IPS DF 4.7 (cell line): ENCODE measurements around the gene PCDHGB5.
"Not testable (repeated sequence)": the region's sequence is repeated elsewhere in the genome, so short reads cannot be mapped to it uniquely, and the experiment has no call there.

ENCODE experiments used
- DNase-seq: peaks from one replicate; pipeline ENCODE4 v3.0.0-alpha.2; 2013; ENCODE audit warnings: low spot score; ENCODE audit errors: extremely low read depth

The PCDHGB5 gene

GRCh38 chr5:141375444-141376155 lies 22.1 kb upstream of the PCDHGB5 start:
- not testable (repeated sequence) for DNase-seq

GRCh38 chr5:141382469-141383294 lies 15.1 kb upstream of the PCDHGB5 start, which contains the start of gene PCDHGA7:
TSS of gene PCDHGA7 (plus strand) at chr5:141382742. CDS start at chr5:141382900, 158 bp downstream.
- DNase-seq: no peak

DNA sequence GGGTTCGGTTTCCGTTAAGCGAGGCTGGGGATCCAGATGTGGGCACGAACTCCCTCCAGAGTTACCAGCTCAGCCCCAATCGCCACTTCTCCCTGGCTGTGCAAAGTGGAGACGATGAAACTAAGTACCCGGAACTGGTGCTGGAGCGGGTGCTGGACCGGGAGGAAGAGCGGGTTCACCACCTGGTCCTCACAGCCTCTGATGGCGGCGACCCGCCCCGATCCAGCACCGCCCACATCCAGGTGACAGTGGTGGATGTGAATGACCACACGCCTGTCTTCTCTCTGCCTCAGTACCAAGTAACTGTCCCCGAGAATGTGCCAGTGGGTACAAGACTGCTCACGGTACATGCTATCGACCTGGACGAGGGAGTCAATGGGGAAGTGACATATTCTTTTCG lies 14.4 kb upstream of the PCDHGB5 start:
- DNase-seq: no peak

DNA sequence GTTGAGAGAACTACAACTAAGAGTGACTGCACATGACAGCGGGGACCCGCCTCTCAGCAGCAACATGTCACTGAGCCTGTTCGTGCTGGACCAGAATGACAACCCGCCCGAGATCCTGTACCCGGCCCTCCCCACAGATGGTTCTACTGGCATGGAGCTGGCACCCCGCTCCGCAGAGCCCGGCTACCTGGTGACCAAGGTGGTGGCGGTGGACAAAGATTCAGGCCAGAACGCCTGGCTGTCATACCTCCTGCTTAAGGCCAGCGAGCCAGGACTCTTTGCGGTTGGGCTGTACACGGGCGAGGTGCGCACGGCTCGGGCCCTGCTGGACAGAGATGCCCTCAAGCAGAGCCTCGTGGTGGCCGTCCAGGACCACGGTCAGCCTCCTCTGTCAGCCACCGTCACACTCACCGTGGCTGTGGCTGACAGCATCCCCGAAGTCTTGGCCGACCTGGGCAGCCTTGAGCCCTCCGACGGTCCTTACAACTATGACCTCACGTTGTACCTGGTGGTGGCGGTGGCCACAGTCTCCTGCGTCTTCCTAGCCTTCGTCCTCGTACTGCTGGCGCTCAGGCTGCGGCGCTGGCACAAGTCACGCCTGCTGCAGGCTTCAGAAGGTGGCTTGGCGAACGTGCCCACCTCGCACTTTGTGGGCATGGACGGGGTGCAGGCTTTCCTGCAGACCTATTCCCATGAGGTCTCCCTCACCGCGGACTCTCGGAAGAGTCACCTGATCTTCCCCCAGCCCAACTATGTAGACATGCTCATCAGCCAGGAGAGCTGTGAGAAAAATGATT lies 13.1 kb upstream of the PCDHGB5 start:
- DNase-seq: no peak

- DNase-seq: not testable (repeated sequence)
Observed at GRCh38 chr5:141387557-141388311, 10.0 kb upstream of the PCDHGB5 start, which contains the start of gene PCDHGB4. TSS of gene PCDHGB4 (plus strand) at chr5:141387698. CDS start at chr5:141387885, 187 bp downstream.

- no peak for DNase-seq
Observed at GRCh38 chr5:141388661-141389060, 9.1 kb upstream of the PCDHGB5 start.

GRCh38 chr5:141389153-141390042 lies 8.3 kb upstream of the PCDHGB5 start:
- no peak for DNase-seq

DNA sequence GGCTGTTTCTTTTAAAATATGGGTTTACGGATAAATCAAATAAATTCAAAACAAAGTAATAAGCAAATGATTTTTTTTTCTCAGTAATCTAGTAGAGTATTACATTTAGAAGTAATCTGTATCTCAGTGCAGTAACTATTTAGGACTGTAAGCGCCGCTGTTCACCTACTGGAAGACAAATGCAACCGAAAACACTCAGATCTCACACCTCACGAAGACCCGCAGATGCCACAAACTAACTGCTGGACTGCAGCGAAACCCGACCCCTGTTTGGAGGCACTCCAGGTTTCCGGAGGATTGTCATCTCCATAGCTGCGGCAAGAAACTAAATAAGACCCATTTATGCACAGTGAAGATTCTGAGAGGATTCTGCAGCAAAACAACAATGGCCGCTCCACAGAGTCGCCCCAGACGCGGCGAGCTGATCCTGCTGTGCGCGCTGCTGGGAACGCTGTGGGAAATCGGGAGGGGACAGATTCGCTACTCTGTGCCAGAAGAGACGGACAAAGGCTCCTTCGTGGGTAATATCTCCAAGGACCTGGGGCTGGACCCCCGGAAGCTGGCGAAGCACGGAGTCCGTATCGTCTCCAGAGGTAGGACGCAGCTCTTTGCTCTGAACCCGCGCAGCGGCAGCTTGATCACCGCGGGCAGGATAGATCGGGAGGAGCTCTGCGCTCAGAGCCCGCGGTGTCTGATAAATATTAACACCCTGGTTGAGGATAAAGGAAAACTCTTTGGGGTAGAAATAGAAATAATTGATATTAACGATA lies 5.1 kb upstream of the PCDHGB5 start, which contains the start of gene PCDHGA8:
TSS of gene PCDHGA8 (plus strand) at position 205 of the 770 bp plus-strand sequence. CDS start at position 386, 181 bp downstream.
- no peak for DNase-seq

DNA sequence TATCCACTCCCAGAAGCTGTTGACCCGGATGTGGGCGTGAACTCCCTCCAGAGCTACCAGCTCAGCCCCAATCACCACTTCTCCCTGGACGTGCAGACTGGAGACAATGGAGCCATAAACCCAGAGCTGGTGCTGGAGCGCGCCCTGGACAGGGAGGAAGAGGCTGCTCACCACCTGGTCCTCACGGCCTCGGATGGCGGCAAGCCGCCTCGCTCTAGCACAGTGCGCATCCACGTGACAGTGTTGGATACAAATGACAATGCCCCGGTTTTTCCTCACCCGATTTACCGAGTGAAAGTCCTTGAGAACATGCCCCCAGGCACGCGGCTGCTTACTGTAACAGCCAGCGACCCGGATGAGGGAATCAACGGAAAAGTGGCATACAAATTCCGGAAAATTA lies 4.5 kb upstream of the PCDHGB5 start:
- no peak for DNase-seq

DNA sequence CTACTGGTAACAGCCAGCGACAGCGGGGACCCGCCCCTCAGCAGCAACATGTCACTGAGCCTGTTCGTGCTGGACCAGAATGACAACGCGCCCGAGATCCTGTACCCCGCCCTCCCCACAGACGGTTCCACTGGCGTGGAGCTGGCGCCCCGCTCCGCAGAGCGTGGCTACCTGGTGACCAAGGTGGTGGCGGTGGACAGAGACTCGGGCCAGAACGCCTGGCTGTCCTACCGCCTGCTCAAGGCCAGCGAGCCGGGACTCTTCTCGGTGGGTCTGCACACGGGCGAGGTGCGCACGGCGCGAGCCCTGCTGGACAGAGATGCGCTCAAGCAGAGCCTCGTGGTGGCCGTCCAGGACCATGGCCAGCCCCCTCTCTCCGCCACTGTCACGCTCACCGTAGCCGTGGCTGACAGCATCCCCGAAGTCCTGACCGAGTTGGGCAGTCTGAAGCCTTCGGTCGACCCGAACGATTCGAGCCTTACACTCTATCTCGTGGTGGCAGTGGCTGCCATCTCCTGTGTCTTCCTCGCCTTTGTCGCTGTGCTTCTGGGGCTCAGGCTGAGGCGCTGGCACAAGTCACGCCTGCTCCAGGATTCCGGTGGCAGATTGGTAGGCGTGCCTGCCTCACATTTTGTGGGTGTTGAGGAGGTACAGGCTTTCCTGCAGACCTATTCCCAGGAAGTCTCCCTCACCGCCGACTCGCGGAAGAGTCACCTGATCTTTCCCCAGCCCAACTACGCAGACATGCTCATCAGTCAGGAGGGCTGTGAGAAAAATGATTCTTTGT lies 3.2 kb upstream of the PCDHGB5 start:
- not testable (repeated sequence) for DNase-seq

DNA sequence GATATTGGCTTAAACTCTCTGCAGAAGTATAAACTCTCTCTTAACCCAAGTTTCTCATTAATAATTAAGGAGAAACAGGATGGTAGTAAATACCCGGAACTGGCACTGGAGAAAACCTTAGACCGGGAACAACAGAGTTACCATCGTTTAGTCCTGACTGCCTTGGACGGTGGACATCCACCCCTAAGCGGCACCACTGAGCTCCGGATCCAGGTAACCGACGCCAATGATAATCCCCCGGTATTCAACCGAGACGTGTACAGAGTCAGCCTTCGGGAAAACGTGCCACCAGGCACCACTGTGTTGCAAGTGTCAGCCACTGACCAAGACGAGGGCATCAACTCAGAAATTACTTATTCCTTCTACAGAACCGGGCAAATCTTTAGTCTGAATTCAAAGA lies 861 bp downstream of the PCDHGB5 start:
- DNase-seq: no peak

- DNase-seq: no peak
Observed at GRCh38 chr5:141399555-141400258, 2.0 kb downstream of the PCDHGB5 start.

- no peak for DNase-seq
Observed at GRCh38 chr5:141402553-141403243, 5.0 kb downstream of the PCDHGB5 start, which contains the start of gene PCDHGA9. TSS of gene PCDHGA9 (plus strand) at chr5:141402778. CDS start at chr5:141402953, 175 bp downstream.

DNA sequence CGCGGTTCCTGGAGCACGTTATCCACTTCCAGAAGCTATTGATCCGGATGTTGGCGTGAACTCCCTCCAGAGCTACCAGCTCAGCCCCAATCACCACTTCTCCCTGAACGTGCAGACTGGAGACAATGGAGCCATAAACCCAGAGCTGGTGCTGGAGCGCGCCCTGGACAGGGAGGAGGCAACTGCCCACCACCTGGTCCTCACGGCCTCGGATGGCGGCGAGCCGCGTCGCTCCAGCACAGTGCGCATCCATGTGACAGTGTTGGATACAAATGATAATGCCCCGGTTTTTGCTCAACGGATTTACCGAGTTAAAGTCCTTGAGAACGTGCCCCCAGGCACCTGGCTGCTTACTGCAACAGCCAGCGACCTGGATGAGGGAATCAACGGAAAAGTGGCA lies 5.6 kb downstream of the PCDHGB5 start:
- no peak for DNase-seq

- DNase-seq: not testable (repeated sequence)
Observed at GRCh38 chr5:141407790-141408505, 10.2 kb downstream of the PCDHGB5 start, which contains the start of gene PCDHGB6. TSS of gene PCDHGB6 (plus strand) at chr5:141408021. CDS start at chr5:141408203, 182 bp downstream.
